Natural killer cell (primary cell): ENCODE results near the gene PILRB. TPM values are rescaled to one million over a fixed set of nuclear protein-coding genes. Genes with fewer than 3 reads are reported as not detected.

Experiments
- ATAC-seq, 3 donors: fragments of 150-1000 bp in 2 of 3; fragments of 200-7000 bp in 1 of 3; cut with Tn5 transposase; 1 replicate in 1 of 3; 2 replicates in 2 of 3; pipeline ENCODE4 v1.10.0; 2021; ENCODE audit warnings: mild to moderate bottlenecking in 2 of 3, moderate library complexity in 2 of 3
- DNase-seq, 2 donors: peaks; one replicate each; pipeline versions ENCODE4 v3.0.0 to v3.0.0-alpha.2; 2013 to 2021; ENCODE audit warnings: mixed read lengths in 1 of 2
- H3K27ac ChIP-seq: one replicate; pipeline ENCODE4 v1.5.1; 2013; ENCODE audit warnings: mild to moderate bottlenecking, low read length
- H3K27me3 ChIP-seq: one replicate; pipeline ENCODE4 v1.6.1; 2013; ENCODE audit warnings: low read length; ENCODE audit not compliant: control insufficient read depth, insufficient read depth
- H3K36me3 ChIP-seq: one replicate; pipeline ENCODE4 v1.6.1; 2013; ENCODE audit warnings: low read length; ENCODE audit not compliant: control insufficient read depth, insufficient read depth
- H3K4me1 ChIP-seq: one replicate; pipeline ENCODE4 v1.6.1; 2013; ENCODE audit warnings: low read length; ENCODE audit not compliant: control insufficient read depth, insufficient read depth
- H3K4me3 ChIP-seq: one replicate; pipeline ENCODE4 v1.5.1; 2013; ENCODE audit warnings: low read length
- H3K9me3 ChIP-seq: one replicate; pipeline ENCODE4 v1.6.1; 2013; ENCODE audit warnings: low read length; ENCODE audit not compliant: control insufficient read depth, insufficient read depth
- H3K27ac Mint-ChIP-seq, 2 donors: one replicate each; pipeline ENCODE4 v1.8.0; 2022; ENCODE audit warnings: mild to moderate bottlenecking in 2 of 2, mixed read lengths in 2 of 2, moderate library complexity in 1 of 2
- H3K27me3 Mint-ChIP-seq, 2 donors: one replicate each; pipeline ENCODE4 v1.8.0; 2022; ENCODE audit warnings: low read depth in 2 of 2, mixed read lengths in 2 of 2
- H3K36me3 Mint-ChIP-seq: one replicate; pipeline ENCODE4 v1.8.0; 2022; ENCODE audit warnings: mixed read lengths
- H3K4me1 Mint-ChIP-seq, 2 donors: one replicate each; pipeline ENCODE4 v1.8.0; 2022; ENCODE audit warnings: mixed read lengths in 2 of 2
- H3K4me3 Mint-ChIP-seq: one replicate; pipeline ENCODE4 v1.8.0; 2022; ENCODE audit warnings: mild to moderate bottlenecking, moderate library complexity, mixed read lengths
- H3K9me3 Mint-ChIP-seq, 2 donors: one replicate each; pipeline ENCODE4 v1.8.0; 2022; ENCODE audit warnings: mixed read lengths in 2 of 2
- CTCF ChIP-seq: fragments of 200-600 bp; IDR thresholded peaks from one replicate; pipeline ENCODE4 v1.8.0; 2022; ENCODE audit warnings: antibody characterized with exemption
- WGBS: methylation state at CpG from one replicate; pipeline ENCODE4 v1.1.7; 2013; ENCODE audit warnings: missing lambda C conversion rate; ENCODE audit not compliant: insufficient coverage; 5-methylcytosine and 5-hydroxymethylcytosine counted together
- intact Hi-C: fragments of 100-400 bp; cut with micrococcal nuclease; formaldehyde crosslinking; loops from one replicate; pipeline ENCODE4 v1.14.2; 2022
- total RNA-seq, 4 donors: library from RNA; stranded (reverse); fragments of 120-200 nt in 1 of 4; gene quantifications; one replicate each; pipeline versions ENCODE4 v1.2.3 to v1.2.4, GENCODE V29; 2013 to 2022

Gene PILRB
- total RNA-seq, 3 donors from 2014 or later (not counting 1 experiment from before 2014, with no cell fraction given), result 143 to 206 (median 157) TPM

DNA sequence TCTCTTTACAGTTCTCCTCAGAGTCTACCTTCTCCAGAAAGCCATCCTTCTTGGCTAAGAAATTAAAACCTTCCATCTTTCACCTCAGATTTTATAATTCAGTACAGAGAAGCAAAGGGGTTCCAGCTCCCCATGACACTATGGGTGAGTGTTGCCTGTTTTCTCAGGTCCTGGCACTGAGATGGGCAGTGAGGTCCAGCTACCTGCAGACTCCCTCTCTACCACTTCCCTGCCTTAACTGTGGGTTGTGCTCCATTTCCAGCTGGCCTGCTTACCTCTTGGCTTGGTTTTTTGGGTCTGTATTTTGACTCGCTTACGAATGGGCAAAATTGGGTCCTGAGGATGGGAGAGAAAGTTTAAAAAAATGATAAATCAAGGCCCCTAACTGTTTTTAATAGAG is 44.3 kb downstream of the PILRB start:
- H3K36me3 Mint-ChIP-seq, result no peaks in the 10 kb centered on the region
- WGBS, result 100% methylated on average over 2 of the region's 2 CpGs
- no peak for DNase-seq
- intact Hi-C loops, result loop anchor here (5.0 kb wide), 1 partner anchor 35 kb away; no protein-coding TSS in a partner anchor
- no peaks in the 10 kb centered on the region for H3K9me3 Mint-ChIP-seq
- Histone ChIP-seq H3K27me3 (no peaks in the 10 kb centered on the region), H3K4me3 (no peak overlapping the region), H3K27ac (no peak overlapping the region), H3K9me3 (no peaks in the 10 kb centered on the region), H3K4me1 (peaks cover 13% of the 10 kb centered on the region), H3K36me3 (no peaks in the 10 kb centered on the region)
- no peak overlapping the region for H3K4me3 Mint-ChIP-seq
- no peaks in the 10 kb centered on the region for H3K27me3 Mint-ChIP-seq
- H3K27ac Mint-ChIP-seq, result no peak overlapping the region
- ATAC-seq, result no peak
- TF ChIP-seq CTCF, result no peak
- peaks cover 11 to 18% of the 10 kb centered on the region in 2 donors for H3K4me1 Mint-ChIP-seq

- no peak for TF ChIP-seq CTCF
- no peaks in the 10 kb centered on the region for H3K27me3 ChIP-seq
- H3K9me3 ChIP-seq, result no peaks in the 10 kb centered on the region
- no peak overlapping the region for H3K27ac ChIP-seq
- peaks cover 4% of the 10 kb centered on the region for H3K4me1 ChIP-seq
- Mint-ChIP-seq H3K4me3 (no peak overlapping the region), H3K27ac (no peak overlapping the region), H3K4me1 (no peaks in the 10 kb centered on the region), H3K27me3 (no peaks in the 10 kb centered on the region), H3K9me3 (no peaks in the 10 kb centered on the region), H3K36me3 (no peaks in the 10 kb centered on the region)
- DNase-seq (no peak), ATAC-seq (no peak)
- no peak overlapping the region for H3K4me3 ChIP-seq
- WGBS, result 86% methylated on average over 4 of the region's 6 CpGs
- H3K36me3 ChIP-seq, result no peaks in the 10 kb centered on the region
- intact Hi-C loops, result loop anchor here (1.0 to 5.0 kb wide), 2 partner anchors 134 to 216 kb away; no protein-coding TSS in a partner anchor
Observed at GRCh38 chr7:100406767-100407166, 48.9 kb downstream of the PILRB start.

GRCh38 chr7:100407285-100408180 is 49.6 kb downstream of the PILRB start:
- intact Hi-C loops, result loop anchor here (1.0 to 5.0 kb wide), 3 partner anchors 135 to 275 kb away; no protein-coding TSS in a partner anchor
- Mint-ChIP-seq H3K9me3 (no peaks in the 10 kb centered on the region), H3K4me1 (no peaks in the 10 kb centered on the region), H3K36me3 (no peaks in the 10 kb centered on the region), H3K4me3 (no peak overlapping the region), H3K27ac (no peak overlapping the region), H3K27me3 (no peaks in the 10 kb centered on the region)
- no peak overlapping the region for H3K27ac ChIP-seq
- no peaks in the 10 kb centered on the region for H3K27me3 ChIP-seq
- 46% methylated on average over 12 of the region's 12 CpGs for WGBS
- peak; percentile 87 for TF ChIP-seq CTCF
- ATAC-seq, result peak; percentile 88 to 99 (median 96)
- peaks cover 4% of the 10 kb centered on the region for H3K4me1 ChIP-seq
- no peak overlapping the region for H3K4me3 ChIP-seq
- DNase-seq, result peak in 1 of 2 donors; percentile 84
- H3K9me3 ChIP-seq, result no peaks in the 10 kb centered on the region
- no peaks in the 10 kb centered on the region for H3K36me3 ChIP-seq
